HEK293 (cell line): ENCODE measurements around the gene LHFPL3.

Source experiments
- CTCF ChIA-PET: fragments of 350-600 bp; formaldehyde crosslinking; extraction: SDS; loops from one replicate; lab custom pipeline; 2021; ENCODE audit warnings: antibody characterized with exemption; lab: Yijun Ruan, JAX
- POLR2A ChIA-PET: fragments of 300-600 bp; formaldehyde crosslinking; extraction: SDS; loops from one replicate; lab custom pipeline; 2020; ENCODE audit warnings: antibody characterized with exemption, inconsistent platforms; lab: Yijun Ruan, JAX
- H3K27ac ChIP-seq: fragments of 200-500 bp; sonication (Bioruptor generic); 2 replicates; pipeline ENCODE4 v1.5.1; 2014; ENCODE audit warnings: low read depth, low read length, control low read depth, inconsistent platforms; ENCODE audit errors: extremely low read depth
- H3K36me3 ChIP-seq, 2 experiments: fragments of 200-500 bp in 1 of 2; sonication (Bioruptor generic) in 1 of 2; 1 replicate in 1 of 2; 2 replicates in 1 of 2; pipeline ENCODE4 v1.5.1; 2014 to 2017; ENCODE audit warnings: inconsistent platforms in 2 of 2, low read length in 2 of 2; ENCODE audit not compliant: control insufficient read depth in 2 of 2, insufficient read depth in 1 of 2
- H3K4me1 ChIP-seq: fragments of 200-500 bp; sonication (Bioruptor generic); 2 replicates; pipeline ENCODE4 v1.5.1; 2014; ENCODE audit warnings: mild to moderate bottlenecking, low read length, inconsistent platforms; ENCODE audit not compliant: control insufficient read depth, insufficient read depth
- H3K4me3 ChIP-seq: 2 replicates; pipeline ENCODE4 v1.5.1; 2011; ENCODE audit warnings: low read depth, mild to moderate bottlenecking, control low read depth, low read length, moderate library complexity
- H3K9me3 ChIP-seq: fragments of 200-500 bp; sonication (Bioruptor generic); 2 replicates; pipeline ENCODE4 v1.5.1; 2014; ENCODE audit warnings: low read depth, low read length, inconsistent platforms; ENCODE audit not compliant: control insufficient read depth, insufficient read depth
- AEBP2 ChIP-seq: fragments of 450-650 bp; formaldehyde crosslinking; IDR thresholded peaks from 2 replicates; pipeline ENCODE4 v1.5.1; 2016; ENCODE audit warnings: missing biosample characterization, missing genetic modification characterization, borderline replicate concordance
- EGR2 ChIP-seq: fragments of 450-650 bp; formaldehyde crosslinking; IDR thresholded peaks from 2 replicates; pipeline ENCODE4 v1.5.1; 2016; ENCODE audit warnings: low read depth, missing biosample characterization, missing genetic modification characterization
- GLIS1 ChIP-seq: fragments of 450-650 bp; formaldehyde crosslinking; IDR thresholded peaks from 2 replicates; pipeline ENCODE4 v1.5.1; 2016; ENCODE audit warnings: missing biosample characterization, missing genetic modification characterization
- HOXC10 ChIP-seq: sonication (generic); formaldehyde crosslinking; IDR thresholded peaks from 2 replicates; pipeline ENCODE4 v1.8.1; 2023; ENCODE audit warnings: mild to moderate bottlenecking, missing genetic modification reagents
- KLF9 ChIP-seq: fragments of 450-650 bp; formaldehyde crosslinking; IDR thresholded peaks from 2 replicates; pipeline ENCODE4 v1.5.1; 2016; ENCODE audit warnings: missing biosample characterization, missing genetic modification characterization, low read depth
- SP3 ChIP-seq: fragments of 450-650 bp; formaldehyde crosslinking; IDR thresholded peaks from 2 replicates; pipeline ENCODE4 v1.5.1; 2016; ENCODE audit warnings: missing biosample characterization, missing genetic modification characterization
- SP7 ChIP-seq: fragments of 450-650 bp; formaldehyde crosslinking; IDR thresholded peaks from 2 replicates; pipeline ENCODE4 v1.5.1; 2016; ENCODE audit warnings: missing biosample characterization, missing genetic modification characterization
- ZFHX2 ChIP-seq: fragments of 450-650 bp; formaldehyde crosslinking; conservative IDR thresholded peaks from 2 replicates; pipeline ENCODE4 v1.5.1; 2016; ENCODE audit warnings: missing biosample characterization, missing genetic modification characterization
- ZFP41 ChIP-seq: fragments of 450-650 bp; formaldehyde crosslinking; IDR thresholded peaks from 2 replicates; pipeline ENCODE4 v1.5.1; 2016; ENCODE audit warnings: missing biosample characterization, missing genetic modification characterization, borderline replicate concordance
- ZNF16 ChIP-seq: fragments of 450-650 bp; formaldehyde crosslinking; IDR thresholded peaks from 2 replicates; pipeline ENCODE4 v1.5.1; 2016; ENCODE audit warnings: low read depth, missing biosample characterization, missing genetic modification characterization
- ZNF169 ChIP-seq: fragments of 450-650 bp; formaldehyde crosslinking; IDR thresholded peaks from 2 replicates; pipeline ENCODE4 v1.5.1; 2016; ENCODE audit warnings: missing biosample characterization, missing genetic modification characterization
- ZNF324 ChIP-seq: fragments of 450-650 bp; formaldehyde crosslinking; IDR thresholded peaks from 2 replicates; pipeline ENCODE4 v1.5.1; 2016; ENCODE audit warnings: missing biosample characterization, missing genetic modification characterization
- ZNF449 ChIP-seq: fragments of 450-650 bp; formaldehyde crosslinking; IDR thresholded peaks from 2 replicates; pipeline ENCODE4 v1.5.1; 2017; ENCODE audit warnings: missing biosample characterization, mild to moderate bottlenecking, missing genetic modification characterization, moderate library complexity
- ZNF488 ChIP-seq: fragments of 450-650 bp; formaldehyde crosslinking; IDR thresholded peaks from 2 replicates; pipeline ENCODE4 v1.5.1; 2016; ENCODE audit warnings: missing biosample characterization, missing genetic modification characterization
- ZNF510 ChIP-seq: fragments of 450-650 bp; formaldehyde crosslinking; IDR thresholded peaks from 2 replicates; pipeline ENCODE4 v1.5.1; 2018; ENCODE audit warnings: mild to moderate bottlenecking, missing genetic modification characterization, missing biosample characterization; ENCODE audit not compliant: insufficient replicate concordance
- ZNF513 ChIP-seq: fragments of 450-650 bp; IDR thresholded peaks from 2 replicates; pipeline ENCODE4 v1.5.1; 2018; ENCODE audit warnings: missing biosample characterization, missing genetic modification characterization
- ZNF596 ChIP-seq: fragments of 450-650 bp; IDR thresholded peaks from 2 replicates; pipeline ENCODE4 v1.5.0; 2018; ENCODE audit warnings: missing biosample characterization, mild to moderate bottlenecking, missing genetic modification characterization, moderate library complexity
- ZNF621 ChIP-seq: fragments of 450-650 bp; formaldehyde crosslinking; IDR thresholded peaks from 2 replicates; pipeline ENCODE4 v1.5.1; 2017; ENCODE audit warnings: missing biosample characterization, missing genetic modification characterization
- ZNF623 ChIP-seq: fragments of 450-650 bp; formaldehyde crosslinking; IDR thresholded peaks from 2 replicates; pipeline ENCODE4 v1.5.1; 2016; ENCODE audit warnings: missing biosample characterization, missing genetic modification characterization
- ZNF624 ChIP-seq: fragments of 450-650 bp; formaldehyde crosslinking; IDR thresholded peaks from 2 replicates; pipeline ENCODE4 v1.5.1; 2017; ENCODE audit warnings: missing biosample characterization, missing genetic modification characterization
- ZNF654 ChIP-seq: fragments of 450-650 bp; formaldehyde crosslinking; IDR thresholded peaks from 2 replicates; pipeline ENCODE4 v1.5.1; 2016; ENCODE audit warnings: low read depth, missing biosample characterization, missing genetic modification characterization
- ZNF660 ChIP-seq: fragments of 450-650 bp; IDR thresholded peaks from 2 replicates; pipeline ENCODE4 v1.5.1; 2018; ENCODE audit warnings: missing biosample characterization, mild to moderate bottlenecking, missing genetic modification characterization
- ZNF677 ChIP-seq: fragments of 450-650 bp; IDR thresholded peaks from 2 replicates; pipeline ENCODE4 v1.5.0; 2018; ENCODE audit warnings: missing biosample characterization, mild to moderate bottlenecking, missing genetic modification characterization, moderate library complexity

Gene LHFPL3

GRCh38 chr7:104900525-104901239 is 572.3 kb downstream of the LHFPL3 start:
- H3K36me3 ChIP-seq: no peaks in the 10 kb centered on the region
- no peaks in the 10 kb centered on the region for H3K9me3 ChIP-seq
- no peak overlapping the region for H3K4me3 ChIP-seq
- ChIA-PET CTCF (interaction anchor here (0.6 to 2.2 kb wide), 8 partner anchors 14 to 1392 kb away, joined by 3 to 9 read pairs (median 3); no protein-coding TSS in a partner anchor), POLR2A (no interaction called here)
- no peak for TF ChIP-seq ZNF677 (tag by site-specific recombination)
- H3K27ac ChIP-seq: no peak overlapping the region
- H3K4me1 ChIP-seq: no peaks in the 10 kb centered on the region

GRCh38 chr7:104901240-104901619 is 572.8 kb downstream of the LHFPL3 start:
- ChIA-PET POLR2A (no interaction called here), CTCF (interaction anchor here (0.6 to 2.2 kb wide), 7 partner anchors 17 to 1393 kb away, joined by 3 to 9 read pairs (median 3); no protein-coding TSS in a partner anchor)
- H3K27ac ChIP-seq: no peak overlapping the region
- no peaks in the 10 kb centered on the region for H3K4me1 ChIP-seq
- H3K36me3 ChIP-seq: no peaks in the 10 kb centered on the region
- H3K4me3 ChIP-seq: no peak overlapping the region
- TF ChIP-seq SP3 (tag by site-specific recombination) (no peak), ZNF624 (tag by site-specific recombination) (no peak), ZNF596 (tag by site-specific recombination) (no peak), ZNF16 (tag by site-specific recombination) (no peak), ZNF169 (tag by site-specific recombination) (no peak), ZNF510 (tag by site-specific recombination) (no peak), ZNF488 (tag by site-specific recombination) (no peak), GLIS1 (tag by site-specific recombination) (no peak), ZNF324 (tag by site-specific recombination) (no peak), SP7 (tag by site-specific recombination) (no peak), ZNF654 (tag by site-specific recombination) (no peak), HOXC10 (CRISPR knock-in tag) (no peak), ZNF623 (tag by site-specific recombination) (no peak), ZNF621 (no peak), ZNF449 (tag by site-specific recombination) (no peak), KLF9 (no peak), ZFP41 (tag by site-specific recombination) (no peak)
- no peaks in the 10 kb centered on the region for H3K9me3 ChIP-seq

GRCh38 chr7:104902183-104902582 is 573.8 kb downstream of the LHFPL3 start:
- Histone ChIP-seq H3K36me3 (no peaks in the 10 kb centered on the region), H3K4me1 (no peaks in the 10 kb centered on the region), H3K27ac (no peak overlapping the region), H3K4me3 (no peak overlapping the region), H3K9me3 (no peaks in the 10 kb centered on the region)
- TF ChIP-seq AEBP2 (tag by site-specific recombination): no peak
- peak; percentile 32; the same call in 1 of the 2 replicates for TF ChIP-seq ZNF513 (tag by site-specific recombination)
- TF ChIP-seq ZNF654 (tag by site-specific recombination): no peak
- peak; percentile 80 for TF ChIP-seq ZFHX2 (tag by site-specific recombination)
- TF ChIP-seq ZNF660 (tag by site-specific recombination): no peak
- TF ChIP-seq EGR2 (tag by site-specific recombination): peak; percentile 94
- ChIA-PET POLR2A (no interaction called here), CTCF (interaction anchor here (0.6 to 2.2 kb wide), 6 partner anchors 16 to 1821 kb away, joined by 3 to 9 read pairs (median 4); no protein-coding TSS in a partner anchor)
